GM10266 (cell line): ENCODE results near the gene SEC11C.

ENCODE experiments used
- DNase-seq: peaks from one replicate; pipeline ENCODE4 v3.0.0; 2012; ENCODE audit errors: extremely low spot score
- TF ChIP-seq, protein P1 (sequence below): IDR thresholded peaks from 2 replicates; pipeline ENCODE4 v1.5.1; 2012; ENCODE audit warnings: mild to moderate bottlenecking, low read depth; ENCODE audit not compliant: control insufficient read depth, insufficient read depth; ENCODE audit errors: missing control alignments

Gene SEC11C

DNA sequence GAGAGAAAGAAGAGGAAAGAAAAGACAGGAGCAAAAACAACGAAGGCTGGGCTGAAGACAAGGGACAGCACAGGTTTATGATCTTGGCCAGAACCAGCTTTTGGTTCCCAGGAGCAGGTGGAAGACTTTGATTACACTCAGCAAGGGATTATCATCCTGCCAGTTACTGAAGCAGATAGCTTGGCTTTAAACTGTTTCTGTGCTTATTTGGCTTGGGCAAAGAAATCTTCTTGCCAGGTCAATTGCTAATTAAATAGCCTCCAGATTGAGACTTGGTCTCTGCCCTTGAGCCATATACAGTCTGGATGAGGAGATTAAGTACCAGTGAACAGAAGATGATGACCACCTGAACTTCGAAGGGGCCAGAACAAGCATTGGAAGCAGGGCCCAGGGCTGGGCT, 58.0 kb downstream of the SEC11C start:
- TF ChIP-seq, protein P1, sequence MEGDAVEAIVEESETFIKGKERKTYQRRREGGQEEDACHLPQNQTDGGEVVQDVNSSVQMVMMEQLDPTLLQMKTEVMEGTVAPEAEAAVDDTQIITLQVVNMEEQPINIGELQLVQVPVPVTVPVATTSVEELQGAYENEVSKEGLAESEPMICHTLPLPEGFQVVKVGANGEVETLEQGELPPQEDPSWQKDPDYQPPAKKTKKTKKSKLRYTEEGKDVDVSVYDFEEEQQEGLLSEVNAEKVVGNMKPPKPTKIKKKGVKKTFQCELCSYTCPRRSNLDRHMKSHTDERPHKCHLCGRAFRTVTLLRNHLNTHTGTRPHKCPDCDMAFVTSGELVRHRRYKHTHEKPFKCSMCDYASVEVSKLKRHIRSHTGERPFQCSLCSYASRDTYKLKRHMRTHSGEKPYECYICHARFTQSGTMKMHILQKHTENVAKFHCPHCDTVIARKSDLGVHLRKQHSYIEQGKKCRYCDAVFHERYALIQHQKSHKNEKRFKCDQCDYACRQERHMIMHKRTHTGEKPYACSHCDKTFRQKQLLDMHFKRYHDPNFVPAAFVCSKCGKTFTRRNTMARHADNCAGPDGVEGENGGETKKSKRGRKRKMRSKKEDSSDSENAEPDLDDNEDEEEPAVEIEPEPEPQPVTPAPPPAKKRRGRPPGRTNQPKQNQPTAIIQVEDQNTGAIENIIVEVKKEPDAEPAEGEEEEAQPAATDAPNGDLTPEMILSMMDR, result no peak
- no peak for DNase-seq

DNA sequence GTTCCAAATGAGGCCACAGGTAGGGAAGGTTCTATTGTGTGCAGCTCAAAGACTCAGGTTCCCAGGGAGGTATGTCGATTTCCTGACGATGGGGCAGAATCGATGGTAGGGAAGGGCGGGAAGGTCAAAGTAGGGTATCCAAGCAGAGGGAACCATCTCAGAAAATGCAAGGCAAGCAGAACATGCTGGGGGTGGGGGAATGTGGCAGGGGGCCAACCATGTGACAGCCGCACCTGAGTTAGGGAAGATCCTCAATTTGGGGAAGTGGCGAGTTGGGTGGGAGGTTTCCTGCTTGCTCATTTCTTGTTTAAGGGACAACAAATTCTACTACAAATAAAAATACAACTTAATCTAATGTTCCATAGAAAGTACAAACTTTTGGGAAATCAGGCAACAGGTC, 58.5 kb downstream of the SEC11C start:
- TF ChIP-seq, protein P1, result no peak
- DNase-seq, result no peak

DNA sequence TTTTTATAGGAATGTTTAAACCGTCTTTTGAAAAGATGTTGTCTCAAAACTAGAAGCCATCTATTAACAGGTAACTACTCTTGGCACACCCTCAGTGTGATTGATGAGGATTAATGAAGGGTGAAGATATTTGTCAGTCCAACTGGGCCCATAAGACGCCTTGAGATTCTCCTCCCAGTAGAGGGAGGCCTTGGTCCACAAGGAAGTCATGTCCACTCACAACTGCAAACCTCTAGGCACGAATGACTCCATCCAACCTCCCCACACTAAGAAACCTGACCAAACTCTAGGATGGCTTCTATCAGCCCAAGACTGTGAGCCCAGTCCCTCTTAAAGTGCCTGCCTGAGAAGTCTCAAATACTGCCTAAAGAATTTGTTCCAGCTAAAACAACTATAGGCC, 61.1 kb downstream of the SEC11C start:
- TF ChIP-seq, protein P1, result peak; percentile 7
- no peak for DNase-seq

DNA sequence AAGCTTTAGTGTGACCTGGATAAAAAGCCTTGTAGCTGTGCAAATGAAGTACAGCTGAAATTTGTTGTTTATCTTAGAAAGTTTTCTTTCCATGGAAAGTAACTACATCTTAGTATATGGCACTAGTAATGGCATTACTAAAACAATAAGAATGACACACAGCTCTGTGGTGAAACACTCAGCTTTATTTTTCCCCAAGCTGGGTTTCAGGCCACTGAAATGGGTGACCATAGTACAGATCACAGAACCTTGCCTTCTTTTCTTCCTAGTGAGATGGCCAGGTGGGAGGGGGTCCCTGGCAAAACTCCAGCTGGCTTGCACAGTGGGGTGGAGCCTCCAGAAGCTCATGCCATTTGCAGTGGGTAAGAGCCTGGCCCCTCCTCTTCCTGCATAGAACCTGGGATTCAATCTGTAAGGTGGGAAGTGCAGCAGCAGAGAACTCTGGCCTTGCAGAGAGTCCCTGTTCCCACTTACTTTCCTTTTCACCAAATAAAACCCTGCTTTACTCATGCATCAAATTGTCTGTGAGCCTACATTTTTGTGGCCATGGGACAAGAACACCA, 62.7 kb downstream of the SEC11C start:
- no peak for DNase-seq
- TF ChIP-seq, protein P1, result no peak

DNA sequence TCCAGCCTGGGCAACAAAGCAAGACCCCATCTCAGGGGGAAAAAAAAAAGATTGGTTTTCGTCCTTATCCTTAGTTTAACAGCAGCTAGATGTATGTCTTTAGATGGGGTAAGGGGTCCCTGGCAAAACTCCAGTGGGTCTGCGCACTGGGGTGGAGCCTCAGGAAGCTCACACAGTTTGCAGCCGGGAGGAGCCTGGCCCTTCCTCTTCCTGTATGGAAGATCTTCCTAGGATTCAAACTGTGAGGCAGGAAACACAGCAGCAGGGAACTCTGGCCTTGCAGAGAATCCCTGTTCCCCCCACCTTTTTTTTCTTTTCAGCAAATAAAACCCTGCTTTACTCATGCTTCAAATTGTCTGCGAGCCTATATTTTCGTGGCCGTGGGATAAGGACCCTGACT, 67.8 kb downstream of the SEC11C start:
- no peak for DNase-seq
- TF ChIP-seq, protein P1, result no peak
